Suppressor macrophage (primary cell): ENCODE measurements around the gene KCNC1.

Source experiments
- DNase-seq, 4 experiments: peaks; one replicate each; pipeline ENCODE4 v3.0.0-alpha.2; 2020 to 2022

KCNC1 gene

GRCh38 chr11:17738151-17738973, 3.8 kb downstream of the KCNC1 start:
- no peak for DNase-seq

DNA sequence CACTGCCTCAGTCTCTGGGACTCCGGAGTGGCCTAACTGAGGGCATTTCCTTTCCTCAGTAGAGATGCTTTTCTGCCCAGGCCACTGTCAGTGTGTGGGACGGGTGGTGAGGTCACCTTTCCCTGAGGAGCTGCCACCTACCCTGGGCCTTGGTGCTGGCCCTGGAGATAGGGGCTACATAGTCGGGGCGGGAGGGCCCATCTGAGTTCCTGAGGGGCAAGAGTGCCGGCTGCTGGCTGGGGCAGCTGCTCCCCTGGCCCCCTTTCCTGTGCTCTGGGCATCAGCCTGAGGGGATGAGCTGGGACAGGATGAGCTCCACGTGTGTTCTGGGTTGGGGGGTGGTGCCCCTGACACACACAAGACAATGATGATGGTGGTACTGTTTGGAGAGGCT, 5.4 kb downstream of the KCNC1 start:
- DNase-seq = no peak

DNA sequence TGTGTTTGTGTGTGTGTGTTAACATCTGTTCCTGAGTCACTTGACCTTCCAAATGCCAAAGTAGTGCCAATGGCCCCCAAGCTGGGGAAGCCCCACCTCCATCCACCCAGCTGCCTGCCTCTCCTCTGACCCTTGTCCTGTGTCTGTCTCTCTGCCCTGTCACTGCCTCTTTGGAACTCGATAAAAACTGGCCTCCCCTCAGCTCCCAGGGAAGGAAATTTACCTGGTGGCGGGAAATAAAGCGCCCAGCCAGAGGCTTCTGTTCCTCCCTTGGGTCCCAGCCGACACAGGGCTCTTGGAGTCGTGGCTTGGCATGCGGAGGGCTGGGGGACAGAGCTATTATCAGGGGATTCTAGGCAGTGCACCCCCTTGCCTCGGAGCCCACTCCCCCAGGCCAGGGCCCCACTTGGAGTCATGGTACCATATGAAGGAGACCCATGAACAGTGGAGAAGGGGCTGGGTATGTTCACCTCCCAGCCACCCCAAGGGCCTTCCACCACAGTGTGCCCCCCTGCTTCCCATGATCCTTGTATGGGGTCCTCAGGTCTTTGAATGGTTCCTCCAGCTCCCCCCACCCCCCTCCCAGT, 6.2 kb downstream of the KCNC1 start:
- DNase-seq = no peak

DNA sequence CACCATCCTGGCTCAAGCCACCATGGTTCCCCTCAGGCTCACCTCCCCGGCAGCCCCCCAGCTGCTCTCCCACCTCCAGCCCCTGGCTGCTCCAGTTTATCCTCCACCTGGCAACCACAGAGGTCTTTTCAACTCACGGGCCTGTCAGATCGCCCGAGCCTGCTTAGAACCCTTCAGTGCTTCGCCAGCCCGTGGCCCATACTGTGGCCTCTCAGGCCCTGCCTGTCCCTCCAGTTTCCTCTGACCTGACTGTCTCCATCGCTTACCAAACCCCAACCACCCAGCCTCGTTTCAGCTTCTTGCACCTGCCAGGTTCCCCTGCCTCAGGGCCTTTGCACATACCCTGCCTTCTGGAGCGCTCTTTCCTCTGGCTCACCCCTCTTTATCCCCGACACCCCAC, 6.9 kb downstream of the KCNC1 start:
- no peak for DNase-seq

DNA sequence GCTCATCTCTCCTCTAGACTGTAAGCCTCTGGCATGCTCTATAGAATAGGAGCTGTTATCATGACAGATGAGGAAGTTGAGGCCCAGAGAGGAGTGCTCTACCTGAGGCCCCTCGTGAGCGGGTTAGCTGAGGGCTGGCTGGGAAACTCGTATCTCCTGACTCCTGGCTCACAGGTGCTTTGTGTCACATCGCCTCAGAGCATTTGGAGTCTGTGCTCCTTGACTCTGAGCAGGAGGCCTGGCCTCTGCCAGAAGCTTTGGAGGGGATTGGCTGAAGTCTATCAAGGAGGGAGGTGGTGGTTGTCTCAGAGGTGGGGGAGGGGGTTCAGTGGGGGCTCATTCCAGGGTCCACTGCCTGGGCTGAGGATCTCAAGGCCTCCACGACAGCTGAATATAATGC, 7.4 kb downstream of the KCNC1 start:
- DNase-seq = no peak

- DNase-seq = no peak
These were observed 8.6 kb downstream of the KCNC1 start for GRCh38 chr11:17743026-17743807.

- no peak for DNase-seq
These were observed 9.2 kb downstream of the KCNC1 start for GRCh38 chr11:17743808-17744119.

GRCh38 chr11:17744151-17744940, 9.8 kb downstream of the KCNC1 start:
- DNase-seq = no peak

- no peak for DNase-seq
These were observed 10.6 kb downstream of the KCNC1 start for GRCh38 chr11:17745023-17745772.

DNA sequence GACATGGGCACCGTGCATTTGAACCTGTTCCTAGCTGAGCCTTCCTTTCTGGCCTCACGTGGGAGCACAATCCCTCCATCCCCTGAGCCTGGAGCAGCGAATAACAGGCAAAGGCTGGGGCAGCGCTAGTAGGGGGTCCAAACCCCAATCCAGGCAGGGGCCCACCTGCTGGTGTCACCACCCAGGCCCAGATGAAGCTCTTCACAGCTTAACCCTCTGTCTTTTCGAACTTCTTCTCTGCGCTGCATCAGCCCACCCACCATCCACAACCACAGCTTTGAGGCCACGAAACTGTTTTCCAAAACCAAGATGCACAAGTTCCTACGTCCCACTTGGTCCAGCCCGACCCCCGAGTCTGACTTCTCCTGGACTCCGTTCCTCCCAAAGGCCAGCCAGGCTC, 11.5 kb downstream of the KCNC1 start:
- DNase-seq = no peak

DNA sequence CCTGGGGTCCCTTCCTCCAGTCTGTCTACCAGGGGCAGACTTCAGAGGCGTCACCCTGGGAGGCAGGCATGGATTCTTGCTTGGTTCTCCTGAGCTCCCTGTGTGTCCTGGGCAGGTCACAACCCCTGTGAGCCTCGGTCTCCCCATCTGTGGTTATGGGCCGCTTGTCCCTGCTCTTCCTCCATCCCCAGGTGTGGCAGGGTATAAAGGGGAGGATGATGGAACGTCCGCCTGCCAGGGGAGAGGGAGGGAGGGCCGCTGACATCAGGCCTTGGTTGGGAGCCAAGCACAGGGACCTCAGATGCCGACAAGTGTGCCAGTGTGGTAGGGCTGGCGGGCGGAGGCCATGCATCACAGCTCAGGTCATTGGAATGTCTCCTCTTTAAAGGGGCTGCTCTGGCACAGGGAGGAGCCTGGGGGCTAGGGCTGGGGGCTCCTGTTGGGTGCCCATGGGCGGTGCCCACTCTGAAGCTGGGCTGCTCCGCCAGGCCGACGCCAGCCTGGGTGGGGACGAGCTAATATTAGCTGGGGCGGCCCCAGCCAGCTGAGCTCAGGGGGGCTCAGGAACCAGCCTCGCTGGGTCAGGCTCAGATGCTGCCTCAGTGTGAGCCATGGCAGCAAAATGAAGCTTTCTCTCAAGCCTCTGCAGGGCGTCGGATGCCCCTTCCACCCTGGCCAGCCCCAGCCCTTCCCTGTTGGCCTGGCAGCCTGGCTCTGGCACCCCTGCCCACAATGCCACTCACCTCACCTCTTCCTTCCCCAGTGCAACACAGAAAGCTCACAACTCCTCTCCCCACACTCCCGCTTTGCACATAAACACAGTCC, 12.8 kb downstream of the KCNC1 start:
- DNase-seq = no peak

DNA sequence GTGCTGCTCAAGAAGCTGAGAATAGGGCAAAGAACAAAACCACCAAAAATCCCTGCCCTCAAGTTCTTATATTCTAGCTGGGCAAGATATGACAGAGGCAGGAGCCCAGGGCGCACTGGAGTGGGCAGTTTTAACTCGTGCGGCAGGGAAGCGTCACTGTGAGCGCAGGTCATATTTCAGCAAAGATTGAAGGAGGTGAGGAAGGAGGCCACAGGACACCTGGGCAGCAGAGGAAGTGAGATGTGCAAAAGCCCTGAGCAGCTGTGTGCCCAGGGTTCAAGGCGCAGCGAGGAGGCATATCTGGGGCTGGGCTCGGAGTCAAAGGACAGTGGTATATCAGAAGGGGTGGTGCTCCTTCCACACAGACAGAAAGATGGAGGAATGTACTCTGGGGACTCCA, 13.5 kb downstream of the KCNC1 start:
- DNase-seq = no peak

DNA sequence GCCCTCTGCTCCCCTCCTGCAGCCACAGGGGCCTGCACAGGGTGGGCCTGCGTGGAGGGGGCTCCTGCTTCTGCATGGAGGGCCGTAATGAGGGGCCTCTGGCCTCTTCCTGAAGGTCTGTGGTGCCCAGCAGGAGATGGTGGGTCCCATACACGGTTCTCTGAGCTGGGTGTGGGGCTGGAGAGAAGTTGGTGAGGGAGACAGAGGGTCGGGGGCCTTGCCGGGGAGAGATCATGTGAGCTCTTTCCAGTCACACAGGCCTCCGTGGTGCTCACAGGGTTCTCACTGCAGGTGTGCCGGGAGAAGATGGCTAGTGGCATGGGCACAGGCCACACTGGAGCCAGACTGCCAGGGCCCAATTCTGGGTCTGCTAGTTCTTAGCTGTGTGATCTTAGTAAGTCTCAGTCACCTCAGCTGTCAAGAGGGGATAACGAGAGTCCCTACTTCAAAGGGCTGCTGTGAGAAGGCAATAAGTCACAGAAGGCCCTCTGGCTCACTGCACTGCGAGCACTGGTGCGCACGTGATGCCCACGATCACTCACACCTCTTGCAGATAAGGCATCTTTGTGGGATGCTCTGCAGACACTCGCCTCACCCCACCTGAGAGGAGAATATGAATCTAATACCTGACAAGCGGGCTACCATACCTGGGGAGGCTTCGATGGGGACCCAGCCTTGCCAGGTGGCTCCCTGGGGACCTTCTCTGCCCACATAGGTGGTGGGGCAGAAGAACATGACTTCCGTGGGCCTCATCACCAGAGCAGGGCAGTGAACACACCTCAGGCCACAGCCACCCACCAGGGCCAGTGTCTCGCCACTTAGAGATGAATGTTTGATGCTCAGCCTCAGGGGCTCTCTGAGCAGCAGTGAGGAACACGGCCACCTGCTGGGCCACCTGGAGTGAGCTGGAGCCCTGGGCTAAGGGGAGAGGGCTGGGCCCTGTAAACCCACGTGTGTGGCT, 14.5 kb downstream of the KCNC1 start:
- no peak for DNase-seq

DNA sequence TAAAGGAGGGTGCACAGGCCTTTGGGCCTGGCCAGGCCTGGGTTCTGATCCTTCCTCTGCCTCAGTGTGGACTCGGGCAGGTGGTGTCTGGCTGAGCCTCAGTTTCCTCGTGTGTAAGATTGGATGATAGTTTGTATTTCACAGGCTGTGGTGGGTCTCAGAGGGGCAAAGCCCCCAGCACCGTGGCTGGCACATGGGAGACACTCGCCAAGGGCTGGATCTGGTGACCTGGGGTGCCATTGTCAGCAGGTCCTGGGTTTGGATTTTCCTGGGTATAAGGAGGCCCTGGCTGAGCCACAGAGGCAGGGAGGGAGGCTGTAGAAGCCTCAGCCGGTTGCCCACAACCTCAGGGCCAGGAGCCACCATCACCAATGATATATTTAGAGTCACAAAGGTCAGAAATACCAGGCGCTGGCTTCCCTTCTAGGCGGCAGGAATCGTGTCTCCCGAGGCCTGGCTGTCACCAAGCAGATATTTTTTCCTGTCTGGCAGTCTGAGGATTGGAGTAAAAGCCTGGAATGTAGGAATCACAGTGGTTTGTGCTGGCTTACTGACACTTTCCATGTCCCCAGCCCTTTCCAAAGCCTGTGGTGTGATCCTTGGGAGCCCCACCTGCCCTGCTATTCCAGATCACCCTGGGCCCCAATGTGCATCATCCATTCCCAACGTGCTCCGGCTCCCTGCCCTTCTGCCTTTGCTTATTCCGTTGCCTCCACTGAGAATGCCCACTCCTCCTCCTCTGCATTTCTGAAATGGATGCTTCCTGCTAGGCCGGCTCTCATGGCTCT, 15.6 kb downstream of the KCNC1 start:
- DNase-seq = no peak

- no peak for DNase-seq
These were observed 16.2 kb downstream of the KCNC1 start for GRCh38 chr11:17750801-17751165.

GRCh38 chr11:17751558-17751957, 17.0 kb downstream of the KCNC1 start:
- DNase-seq = no peak

DNA sequence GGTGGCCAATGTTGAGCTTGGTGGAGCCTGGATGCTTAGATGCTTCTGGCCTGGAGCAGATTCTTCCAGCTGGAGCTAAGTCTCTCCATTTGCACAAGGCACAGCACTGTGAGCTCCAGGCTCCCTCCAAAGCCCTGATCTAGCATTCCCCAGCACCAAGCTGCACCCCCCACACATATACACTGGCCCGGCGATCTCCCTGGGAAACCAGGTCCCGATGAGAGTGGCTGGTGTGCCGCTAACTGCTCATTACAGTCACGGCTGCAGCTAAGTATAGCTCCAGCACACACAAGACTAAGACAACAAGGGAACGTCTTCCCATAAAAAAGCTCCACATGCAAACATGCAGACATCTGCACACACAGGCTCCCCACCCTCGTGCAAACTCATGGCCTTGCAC, 17.6 kb downstream of the KCNC1 start:
- DNase-seq = no peak

DNA sequence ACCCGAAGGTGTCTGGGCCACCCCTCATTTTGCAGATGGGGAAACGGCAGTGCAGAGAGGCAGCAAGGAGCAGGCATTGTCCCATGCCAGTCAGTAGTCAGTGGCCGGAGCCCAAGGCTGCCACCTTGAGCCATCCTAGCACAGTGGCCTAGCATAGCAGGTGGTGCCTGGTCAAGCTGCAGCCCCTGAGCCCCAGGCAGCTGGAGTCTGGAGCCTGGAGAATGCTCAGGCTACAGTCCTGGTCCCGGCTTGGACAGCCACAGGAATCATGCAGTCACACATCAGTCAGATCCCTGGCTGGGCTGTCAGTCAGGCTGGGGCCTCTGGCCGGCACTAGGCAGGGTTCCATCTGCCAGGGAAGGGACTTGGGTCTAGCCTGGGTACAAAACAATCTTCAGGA, 18.6 kb downstream of the KCNC1 start:
- DNase-seq = no peak

GRCh38 chr11:17753641-17754040, 19.1 kb downstream of the KCNC1 start:
- DNase-seq = no peak
